Measurements from ENCODE around the gene PLCH2. TPM values are rescaled to one million over a fixed set of nuclear protein-coding genes. Genes with fewer than 3 reads are reported as not detected.

PLCH2 gene
- total and polyA plus RNA-seq, 4 donors = 2.1 to 7.9 (median 3.4) TPM

DNA sequence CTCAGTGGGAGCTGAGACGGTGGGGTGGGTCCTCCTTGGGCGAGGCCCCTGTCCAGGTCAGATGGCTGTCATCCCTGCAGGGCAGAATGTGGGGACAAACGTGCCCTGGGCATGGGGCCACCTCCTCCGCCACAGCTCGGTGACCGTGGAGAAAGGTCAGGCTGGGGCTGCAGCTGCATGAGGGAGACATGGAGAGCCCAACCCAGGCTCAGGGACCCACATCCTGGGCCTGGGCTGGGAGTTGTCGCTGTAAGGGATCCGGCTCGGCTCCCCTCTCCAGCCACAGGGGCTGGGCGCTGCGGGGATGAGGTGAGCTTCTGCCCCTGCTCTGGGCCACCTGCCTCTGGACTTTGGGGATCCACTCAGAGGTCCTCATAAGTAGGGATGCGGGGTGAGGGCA is 518 bp upstream of the PLCH2 start:
- no peak overlapping the region for H3K4me3 ChIP-seq
- TF ChIP-seq, protein P1, sequence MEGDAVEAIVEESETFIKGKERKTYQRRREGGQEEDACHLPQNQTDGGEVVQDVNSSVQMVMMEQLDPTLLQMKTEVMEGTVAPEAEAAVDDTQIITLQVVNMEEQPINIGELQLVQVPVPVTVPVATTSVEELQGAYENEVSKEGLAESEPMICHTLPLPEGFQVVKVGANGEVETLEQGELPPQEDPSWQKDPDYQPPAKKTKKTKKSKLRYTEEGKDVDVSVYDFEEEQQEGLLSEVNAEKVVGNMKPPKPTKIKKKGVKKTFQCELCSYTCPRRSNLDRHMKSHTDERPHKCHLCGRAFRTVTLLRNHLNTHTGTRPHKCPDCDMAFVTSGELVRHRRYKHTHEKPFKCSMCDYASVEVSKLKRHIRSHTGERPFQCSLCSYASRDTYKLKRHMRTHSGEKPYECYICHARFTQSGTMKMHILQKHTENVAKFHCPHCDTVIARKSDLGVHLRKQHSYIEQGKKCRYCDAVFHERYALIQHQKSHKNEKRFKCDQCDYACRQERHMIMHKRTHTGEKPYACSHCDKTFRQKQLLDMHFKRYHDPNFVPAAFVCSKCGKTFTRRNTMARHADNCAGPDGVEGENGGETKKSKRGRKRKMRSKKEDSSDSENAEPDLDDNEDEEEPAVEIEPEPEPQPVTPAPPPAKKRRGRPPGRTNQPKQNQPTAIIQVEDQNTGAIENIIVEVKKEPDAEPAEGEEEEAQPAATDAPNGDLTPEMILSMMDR (IDR thresholded peaks at IDR 0.05; ENCODE audit: control extremely low read depth, extremely low read depth) = no peak
- no peak overlapping the region for H3K9ac ChIP-seq (ENCODE audit: insufficient read depth in 1 of 2, low read length in 2 of 2)
- H3K36me3 ChIP-seq (ENCODE audit: control insufficient read depth in 4 of 4, insufficient read depth in 4 of 4, low read length in 4 of 4) = no peaks in the 10 kb centered on the region
- H3K27me3 ChIP-seq (ENCODE audit: control insufficient read depth in 3 of 3, insufficient read depth in 3 of 3, low read length in 2 of 3) = peaks cover 0 to 5% (median 0%) of the 10 kb centered on the region in 3 donors
- 87 to 95% methylated on average over 12 of the region's 12 CpGs for WGBS, 2 donors
- DNase-seq (no peak), ATAC-seq (ENCODE audit: insufficient read depth, low FRiP score) (no peak)
- H3K4me1 ChIP-seq (ENCODE audit: control insufficient read depth in 5 of 5, insufficient read depth in 5 of 5, low read length in 5 of 5) = peaks cover 0 to 13% (median 0%) of the 10 kb centered on the region in 5 donors
- H3K27ac ChIP-seq (ENCODE audit: low read depth in 1 of 2, low read length in 1 of 2) = no peak overlapping the region
- H3K9me3 ChIP-seq (ENCODE audit: control insufficient read depth in 4 of 4, insufficient read depth in 3 of 4, low read length in 3 of 4) = no peaks in the 10 kb centered on the region

DNA sequence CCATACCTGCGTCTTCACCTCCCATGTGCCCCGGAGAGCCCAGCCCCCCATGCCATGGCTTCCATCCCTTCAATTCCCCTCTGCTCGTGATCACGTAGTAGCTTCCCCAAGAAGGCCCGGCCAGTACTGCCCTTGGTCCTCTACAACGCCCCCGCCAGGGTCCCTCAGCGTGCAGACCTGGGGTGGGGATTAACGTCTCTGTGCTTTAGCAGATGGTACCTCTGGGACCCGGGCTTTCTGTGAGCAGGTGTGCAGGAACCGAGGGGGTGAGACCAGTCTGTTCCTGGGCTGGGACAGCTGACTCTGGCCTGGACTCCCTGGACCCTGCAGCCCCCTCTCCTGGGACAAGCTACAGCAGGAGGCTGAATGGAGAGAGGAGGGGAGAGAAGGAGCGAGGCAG is 1.2 kb downstream of the PLCH2 start:
- no peak overlapping the region for H3K9ac ChIP-seq (ENCODE audit: insufficient read depth in 1 of 2, low read length in 2 of 2)
- no peak overlapping the region for H3K4me3 ChIP-seq
- H3K27me3 ChIP-seq (ENCODE audit: control insufficient read depth in 3 of 3, insufficient read depth in 3 of 3, low read length in 2 of 3) = peaks cover 0 to under 1% (median 0%) of the 10 kb centered on the region in 3 donors
- H3K36me3 ChIP-seq (ENCODE audit: control insufficient read depth in 4 of 4, insufficient read depth in 4 of 4, low read length in 4 of 4) = no peaks in the 10 kb centered on the region
- peaks cover 0 to 13% (median 0%) of the 10 kb centered on the region in 5 donors for H3K4me1 ChIP-seq (ENCODE audit: control insufficient read depth in 5 of 5, insufficient read depth in 5 of 5, low read length in 5 of 5)
- no peak for ATAC-seq (ENCODE audit: insufficient read depth, low FRiP score)
- WGBS, 2 donors = 69 to 77% methylated on average over 12 of the region's 12 CpGs
- no peak overlapping the region for H3K27ac ChIP-seq (ENCODE audit: low read depth in 1 of 2, low read length in 1 of 2)
- DNase-seq = no peak
- TF ChIP-seq, protein P1 (IDR thresholded peaks at IDR 0.05; ENCODE audit: control extremely low read depth, extremely low read depth) = no peak
- H3K9me3 ChIP-seq (ENCODE audit: control insufficient read depth in 4 of 4, insufficient read depth in 3 of 4, low read length in 3 of 4) = no peaks in the 10 kb centered on the region

DNA sequence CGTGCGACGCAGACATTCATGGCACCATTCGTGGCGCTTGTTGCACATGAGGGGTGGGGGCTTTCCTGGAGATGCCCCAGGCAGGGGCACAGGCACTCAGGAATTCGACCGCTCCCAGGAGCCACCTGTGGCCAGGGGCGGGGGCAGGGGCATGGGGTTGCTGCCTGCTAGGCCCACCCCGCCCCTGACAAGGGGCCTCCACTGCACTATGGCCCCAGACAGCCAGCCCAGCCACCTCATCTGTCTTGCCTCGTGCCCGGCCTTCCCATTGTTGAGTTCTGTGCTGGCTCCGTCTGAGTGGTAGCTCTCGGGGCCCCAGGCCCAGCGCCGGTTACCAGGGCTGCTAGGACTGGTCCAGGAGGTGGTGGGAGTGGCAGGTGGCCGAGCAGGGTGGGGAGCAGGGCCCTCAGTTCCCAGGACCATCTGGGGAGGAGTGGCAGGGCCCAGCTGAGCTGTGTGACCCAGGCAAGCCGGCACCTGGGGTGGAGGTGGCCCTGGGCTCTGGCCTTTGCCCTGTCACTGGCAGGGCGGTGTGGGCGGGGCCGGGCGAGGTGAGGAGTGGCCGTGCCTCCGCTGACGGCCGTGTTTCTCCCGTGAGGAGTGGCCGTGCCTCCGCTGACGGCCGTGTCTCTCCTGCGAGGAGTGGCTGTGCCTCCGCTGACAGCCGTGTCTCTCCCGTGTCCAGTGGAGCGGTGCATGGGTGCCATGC is 1.9 kb downstream of the PLCH2 start:
- Histone ChIP-seq H3K4me3 (no peak overlapping the region), H3K4me1 (ENCODE audit: control insufficient read depth in 5 of 5, insufficient read depth in 5 of 5, low read length in 5 of 5) (peaks cover 0 to 13% (median 0%) of the 10 kb centered on the region in 5 donors), H3K9me3 (ENCODE audit: control insufficient read depth in 4 of 4, insufficient read depth in 3 of 4, low read length in 3 of 4) (no peaks in the 10 kb centered on the region), H3K36me3 (ENCODE audit: control insufficient read depth in 4 of 4, insufficient read depth in 4 of 4, low read length in 4 of 4) (no peaks in the 10 kb centered on the region), H3K9ac (ENCODE audit: insufficient read depth in 1 of 2, low read length in 2 of 2) (no peak overlapping the region), H3K27me3 (ENCODE audit: control insufficient read depth in 3 of 3, insufficient read depth in 3 of 3, low read length in 2 of 3) (no peaks in the 10 kb centered on the region), H3K27ac (ENCODE audit: low read depth in 1 of 2, low read length in 1 of 2) (no peak overlapping the region)
- TF ChIP-seq, protein P1 (IDR thresholded peaks at IDR 0.05; ENCODE audit: control extremely low read depth, extremely low read depth) = no peak
- ATAC-seq (ENCODE audit: insufficient read depth, low FRiP score) (no peak), DNase-seq (no peak)
- 52 to 81% methylated on average over 34 to 35 of the region's 35 CpGs for WGBS, 2 donors
